HG02610 (cell line): Measurements from ENCODE around the gene DHPS.

ENCODE experiments used
- ATAC-seq: cut with Tn5 transposase; IDR thresholded peaks from one replicate; pipeline ENCODE4 v1.9.1; 2021; ENCODE audit warnings: mild to moderate bottlenecking, moderate library complexity; ENCODE audit not compliant: unreplicated experiment

The DHPS gene

DNA sequence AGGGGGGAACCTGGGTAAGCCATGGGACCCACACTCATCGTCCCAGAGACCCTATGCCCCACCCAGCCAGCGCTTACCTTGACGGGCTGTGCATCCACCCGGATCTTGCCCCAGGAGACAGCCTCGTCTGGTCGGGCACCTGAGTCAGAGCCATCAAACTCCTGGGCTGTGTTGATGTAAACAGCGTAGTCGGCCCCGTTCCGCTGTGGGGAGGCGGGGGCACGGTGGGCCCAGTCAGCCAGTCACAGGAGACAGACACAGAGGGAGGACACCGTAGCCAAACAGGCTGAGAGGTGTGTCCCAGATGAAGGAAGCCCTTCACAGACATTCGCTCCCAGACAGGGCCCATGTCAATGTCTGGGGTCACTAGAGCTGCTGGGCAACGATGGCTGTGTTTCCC, 5.7 kb downstream of the DHPS start:
- ATAC-seq, result no peak

DNA sequence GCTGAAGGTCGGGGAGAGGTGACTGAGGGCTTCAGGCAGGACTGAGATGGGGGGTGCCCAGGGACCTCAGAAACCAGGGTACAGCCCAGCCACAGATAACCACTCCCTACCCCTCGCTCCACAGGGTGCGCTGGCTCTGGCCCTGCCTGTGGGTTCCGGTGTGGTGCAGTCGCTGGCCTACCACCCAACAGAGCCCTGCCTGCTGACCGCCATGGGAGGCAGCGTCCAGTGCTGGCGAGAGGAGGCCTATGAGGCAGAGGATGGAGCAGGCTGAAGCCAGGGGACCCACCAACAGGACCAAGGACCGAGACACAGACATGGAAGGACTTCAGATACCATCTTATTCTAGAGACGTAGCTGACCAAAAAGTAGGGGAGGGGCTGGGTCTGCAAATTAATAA, 6.3 kb downstream of the DHPS start:
- no peak for ATAC-seq

DNA sequence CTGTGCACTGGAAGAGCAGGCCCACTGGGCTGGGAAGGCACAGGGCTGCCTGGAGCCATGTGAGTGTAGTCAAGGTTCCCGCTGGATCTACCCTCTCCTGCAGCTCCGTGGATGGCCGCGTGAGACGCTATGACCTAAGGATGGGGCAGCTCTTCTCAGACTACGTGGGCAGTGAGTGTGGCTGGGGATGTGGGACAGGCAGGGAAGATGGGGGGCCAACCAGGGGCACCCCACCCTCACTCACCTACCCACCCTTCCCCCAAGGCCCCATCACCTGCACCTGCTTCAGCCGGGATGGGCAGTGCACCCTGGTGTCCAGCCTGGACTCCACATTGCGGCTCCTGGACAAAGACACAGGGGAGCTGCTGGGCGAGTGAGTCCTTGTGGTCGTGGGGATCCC, 8.9 kb downstream of the DHPS start:
- ATAC-seq, result no peak

DNA sequence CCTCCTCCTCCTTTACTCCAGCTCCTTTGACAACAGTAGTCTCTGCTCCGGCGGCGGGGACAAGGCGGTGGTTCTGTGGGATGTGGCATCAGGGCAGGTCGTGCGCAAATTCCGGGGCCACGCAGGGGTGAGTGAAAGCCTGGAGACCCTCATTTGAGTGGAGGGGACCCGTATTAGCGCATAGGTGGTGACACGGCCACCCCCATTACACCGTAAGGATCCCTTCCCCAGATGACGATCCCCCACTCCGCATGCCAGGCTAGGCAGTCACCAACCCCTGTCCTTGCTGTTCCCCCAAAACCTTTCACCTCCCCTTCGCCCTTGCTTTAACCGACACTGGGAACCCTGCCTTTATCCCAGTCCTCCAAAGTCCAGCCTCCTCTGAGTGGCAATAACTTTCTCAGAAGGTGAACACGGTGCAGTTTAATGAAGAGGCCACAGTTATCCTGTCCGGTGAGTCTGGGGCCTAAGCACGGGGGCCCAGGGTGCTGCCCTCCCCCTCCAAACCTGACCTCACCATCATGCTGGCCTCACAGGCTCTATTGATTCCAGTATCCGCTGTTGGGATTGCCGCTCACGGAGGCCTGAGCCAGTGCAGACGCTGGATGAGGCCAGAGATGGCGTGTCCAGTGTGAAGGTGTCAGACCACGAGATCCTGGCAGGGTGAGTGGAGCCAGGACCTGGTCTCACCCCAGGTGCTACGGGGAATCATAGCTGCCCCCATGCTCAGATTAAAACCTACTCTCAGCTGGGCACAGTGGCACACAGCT, 11.3 kb downstream of the DHPS start:
- no peak for ATAC-seq

DNA sequence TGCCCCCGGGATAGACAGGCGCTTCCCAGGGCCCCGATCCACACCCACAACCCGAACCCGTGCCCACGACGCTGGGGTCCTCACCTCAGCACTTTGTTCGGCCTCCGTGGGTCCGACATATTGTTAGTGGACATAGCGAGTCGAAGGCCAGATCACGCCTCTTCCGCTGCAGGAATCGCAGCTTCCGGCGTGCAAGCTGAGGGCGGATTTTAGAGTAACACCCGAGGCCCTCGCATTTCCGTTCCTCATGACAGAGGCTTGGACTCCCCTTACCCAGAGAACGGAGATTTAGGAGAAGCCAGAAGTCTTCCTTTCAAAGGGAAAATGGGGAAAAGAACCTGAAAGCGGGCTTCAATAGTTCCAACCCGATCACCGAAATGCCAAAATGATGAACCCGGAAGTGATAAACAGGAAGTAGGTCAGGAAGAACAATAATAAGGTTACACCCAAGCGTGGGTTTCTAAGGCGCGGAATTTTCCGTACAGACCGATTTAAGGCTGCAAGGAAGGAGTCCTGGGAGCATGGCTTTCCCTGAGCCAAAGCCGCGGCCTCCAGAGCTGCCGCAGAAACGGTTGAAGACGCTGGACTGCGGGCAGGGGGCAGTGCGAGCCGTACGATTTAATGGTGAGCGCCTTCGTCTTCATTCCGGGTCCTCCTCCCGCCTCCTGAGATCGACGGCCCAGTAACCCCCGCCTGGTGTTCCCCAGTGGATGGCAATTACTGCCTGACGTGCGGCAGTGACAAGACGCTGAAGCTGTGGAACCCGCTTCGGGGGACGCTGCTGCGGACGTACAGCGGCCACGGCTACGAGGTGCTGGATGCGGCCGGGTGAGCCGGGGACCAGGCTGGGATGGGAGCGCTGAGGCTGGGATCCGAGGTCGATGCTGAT, 12.2 kb downstream of the DHPS start:
- no peak for ATAC-seq

DNA sequence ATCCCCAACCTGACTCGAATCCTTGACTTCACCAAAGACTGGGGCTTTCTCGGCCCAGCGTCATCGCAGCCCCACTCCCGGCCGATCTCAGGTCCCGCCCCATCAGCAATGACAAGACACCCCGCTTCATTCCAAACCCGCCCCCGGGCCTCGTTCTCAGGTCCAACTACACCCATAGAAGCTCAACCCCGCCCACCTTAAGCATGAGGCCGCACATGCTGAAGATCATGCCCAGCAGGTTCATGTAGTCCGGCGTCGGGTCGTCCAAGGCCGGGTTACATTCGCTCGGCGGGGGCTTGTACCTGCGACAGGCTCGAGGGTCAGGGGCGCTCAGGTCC, 12.8 kb downstream of the DHPS start:
- ATAC-seq, result no peak

DNA sequence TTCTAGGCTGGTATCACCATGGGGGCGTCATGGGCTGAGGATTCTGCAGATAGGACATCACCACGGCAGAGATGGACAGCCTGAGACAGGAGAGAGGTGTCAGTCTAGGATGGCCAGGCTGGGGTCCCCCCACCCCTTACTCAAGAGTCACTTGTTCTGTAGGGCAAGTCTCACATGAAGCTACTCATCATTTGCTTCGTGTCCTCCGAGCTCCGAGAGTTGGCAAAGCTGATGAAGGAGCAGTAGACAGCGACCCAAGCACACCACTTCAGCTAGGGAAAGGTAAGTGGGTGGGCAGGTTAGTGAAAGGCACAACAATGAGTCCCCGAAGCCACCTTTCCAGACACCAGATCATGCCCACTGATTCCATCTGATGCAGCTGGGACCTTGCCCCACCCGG, 13.3 kb downstream of the DHPS start:
- ATAC-seq, result no peak

DNA sequence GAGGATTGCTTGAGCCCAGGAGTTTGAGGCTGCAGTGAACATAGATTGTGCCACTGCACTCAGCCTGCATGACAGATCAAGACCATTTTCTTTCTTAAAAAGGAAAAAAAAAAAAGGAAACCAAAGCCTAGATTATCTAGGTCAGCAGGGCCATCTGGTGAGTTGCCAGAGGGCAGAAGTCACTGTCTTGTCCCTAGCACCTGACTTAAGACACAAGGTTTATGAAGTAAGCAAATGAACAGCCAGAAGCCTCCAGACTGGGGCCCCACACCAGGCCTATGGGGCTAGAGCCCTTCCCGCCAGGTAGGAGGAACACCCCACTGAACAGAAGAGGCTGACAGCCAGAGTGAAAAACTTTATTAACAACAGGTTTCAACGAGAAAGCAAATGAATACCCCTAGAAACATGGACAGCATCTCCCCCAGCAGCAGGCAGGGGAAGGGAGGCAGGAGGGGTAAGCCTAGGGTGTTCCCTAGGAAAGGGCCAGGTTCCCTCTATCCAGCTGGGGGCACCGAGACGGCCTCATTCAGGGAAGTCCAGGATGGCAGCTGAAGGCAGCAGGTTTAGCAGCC, 13.9 kb downstream of the DHPS start:
- no peak for ATAC-seq

DNA sequence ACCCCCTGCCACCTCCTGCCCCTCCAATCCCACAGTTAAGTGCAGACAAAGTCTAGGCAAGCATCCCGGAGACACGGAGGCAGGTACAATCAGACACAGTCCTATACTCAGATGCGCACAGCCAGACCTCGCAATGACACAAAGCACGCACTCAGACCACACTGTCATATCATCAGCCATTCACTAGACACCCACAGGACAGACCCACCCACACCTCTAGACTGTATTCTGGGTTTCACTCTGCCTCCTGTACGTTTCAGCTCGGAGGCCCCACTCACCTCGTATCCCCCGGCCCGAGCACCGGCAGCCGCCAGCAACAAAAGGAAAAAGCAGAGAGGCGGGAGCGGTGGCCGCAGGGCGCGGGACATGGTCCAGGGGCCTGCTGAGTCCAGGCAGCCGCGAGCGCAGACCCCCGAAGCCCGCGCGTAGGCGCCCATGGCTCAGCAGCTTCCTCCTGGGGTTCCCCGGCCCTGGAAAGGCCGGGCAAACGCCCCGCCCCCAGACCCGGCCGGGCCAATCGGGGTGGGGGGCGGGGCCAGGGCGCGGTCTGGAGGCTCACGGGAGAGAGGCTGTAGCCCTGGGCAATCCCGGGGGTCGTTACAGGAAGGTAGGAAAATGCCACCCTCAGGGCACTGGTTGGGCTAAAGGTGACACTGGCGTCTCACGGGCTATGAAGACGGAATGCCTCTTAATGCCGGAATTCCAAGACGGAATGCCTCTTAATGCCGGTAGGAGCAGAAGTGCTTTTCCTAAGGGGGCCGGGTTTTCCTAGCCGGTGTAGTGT, 15.2 kb downstream of the DHPS start, which contains the start of the genes MAN2B1 and WDR83:
Gene MAN2B1 (minus strand): TSS at position 478 of the 784 bp plus-strand sequence. CDS start 41 bp downstream, at position 437.
Gene WDR83 (plus strand): TSS at position 543 of the 784 bp plus-strand sequence. CDS start 2,984 bp downstream, outside the sequence.
- peak; percentile 47 for ATAC-seq

DNA sequence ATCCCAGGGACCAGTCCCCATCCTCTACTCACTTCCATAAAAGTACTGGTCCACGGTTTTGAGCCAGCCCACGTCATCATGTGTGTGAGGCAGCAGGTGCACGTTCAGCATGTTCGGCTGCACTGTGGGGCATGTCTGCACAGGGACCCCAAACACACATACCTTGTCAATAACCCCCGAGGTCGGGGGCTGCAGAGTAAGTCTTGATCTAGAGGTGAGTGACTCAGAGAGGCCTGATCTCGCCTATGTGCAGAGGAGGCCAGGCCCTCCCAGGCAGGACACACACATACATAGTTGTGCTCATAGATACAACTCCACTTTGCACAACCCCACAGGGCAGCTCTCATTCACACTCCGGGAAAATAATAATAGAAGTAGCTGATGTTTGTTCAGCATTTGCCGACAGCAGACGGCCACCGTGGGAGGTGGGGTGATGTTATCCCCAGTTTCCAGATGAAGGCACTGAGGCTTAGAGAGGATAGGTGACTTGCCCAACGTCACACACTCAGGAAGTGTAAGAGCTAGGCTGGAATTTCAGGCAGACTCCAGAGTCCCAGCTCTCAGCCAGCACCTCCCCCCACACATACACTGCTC, 15.9 kb downstream of the DHPS start:
- ATAC-seq, result no peak

DNA sequence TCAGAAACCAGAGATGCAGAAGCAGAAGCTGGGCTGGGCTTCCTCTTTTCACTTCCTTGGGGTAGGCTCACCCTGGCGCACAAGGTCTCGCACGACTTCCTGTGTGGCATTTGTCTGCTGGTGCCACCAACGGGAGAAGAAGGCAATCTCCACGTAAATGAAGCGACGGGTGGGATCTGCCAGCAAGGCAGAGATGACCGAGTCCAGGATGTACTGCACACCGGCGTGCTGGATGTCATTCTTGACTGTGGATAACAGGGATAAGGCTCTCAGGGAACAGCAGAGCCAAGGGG, 16.5 kb downstream of the DHPS start:
- no peak for ATAC-seq

DNA sequence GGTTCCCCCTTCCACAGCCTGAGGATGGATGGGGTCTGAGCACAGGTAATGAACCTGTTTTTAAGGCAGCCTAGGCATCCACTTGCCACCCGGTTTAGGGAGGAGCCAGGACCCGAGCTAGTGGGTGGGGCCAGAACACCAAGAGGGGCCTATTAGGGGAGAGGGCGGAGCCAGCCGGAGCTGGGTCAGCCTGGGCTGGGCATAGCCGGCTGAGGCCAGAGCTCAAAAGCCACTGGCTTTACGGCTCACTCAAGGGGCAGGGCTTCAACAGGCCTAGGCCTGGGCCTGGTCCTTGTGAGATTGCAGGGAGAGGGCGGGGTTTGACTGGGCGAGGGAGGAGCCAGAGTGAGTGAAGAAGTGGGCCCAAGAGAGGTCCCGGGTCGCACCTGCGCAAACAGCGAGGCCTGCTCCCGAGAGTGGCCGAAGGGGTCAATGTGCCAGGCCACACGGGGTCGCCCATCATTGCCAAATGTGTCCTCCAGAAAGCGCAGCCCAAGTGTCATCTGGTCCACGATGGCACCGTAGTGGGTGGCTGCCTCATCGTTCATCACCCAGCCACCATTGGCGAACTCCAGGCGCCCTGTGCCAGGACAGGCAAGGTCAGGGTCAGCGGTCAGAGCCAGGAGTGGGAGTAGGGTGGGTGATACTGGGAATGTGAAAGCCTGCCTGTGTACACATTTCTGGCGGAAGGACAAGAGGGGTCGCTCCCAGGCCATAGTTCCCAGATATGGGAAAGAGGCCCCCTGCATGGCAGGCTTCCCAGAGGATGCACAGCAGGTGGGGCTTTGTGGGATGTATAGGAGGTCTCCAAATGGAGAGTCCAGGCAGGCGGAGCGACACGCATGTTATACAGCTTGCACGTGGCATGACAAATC, 17.0 kb downstream of the DHPS start:
- no peak for ATAC-seq

DNA sequence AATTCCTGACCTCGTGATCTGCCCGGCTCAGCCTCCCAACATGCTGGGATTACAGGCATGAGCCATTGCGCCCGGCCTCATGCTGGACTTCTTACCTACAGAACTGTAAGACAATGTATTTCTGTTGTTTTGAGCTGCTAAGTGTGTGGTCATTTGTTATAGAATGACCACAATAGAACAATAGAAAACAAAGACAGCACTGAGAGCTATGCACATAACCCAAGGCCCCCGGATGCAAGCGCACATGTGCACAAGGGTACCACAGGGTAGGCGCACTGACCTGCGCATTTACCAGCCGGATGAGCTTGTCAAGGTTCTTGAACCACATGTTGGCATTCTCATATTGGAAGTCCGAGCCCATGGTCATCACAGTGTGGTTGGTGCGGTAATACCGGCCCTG, 20.7 kb downstream of the DHPS start:
- ATAC-seq, result no peak

DNA sequence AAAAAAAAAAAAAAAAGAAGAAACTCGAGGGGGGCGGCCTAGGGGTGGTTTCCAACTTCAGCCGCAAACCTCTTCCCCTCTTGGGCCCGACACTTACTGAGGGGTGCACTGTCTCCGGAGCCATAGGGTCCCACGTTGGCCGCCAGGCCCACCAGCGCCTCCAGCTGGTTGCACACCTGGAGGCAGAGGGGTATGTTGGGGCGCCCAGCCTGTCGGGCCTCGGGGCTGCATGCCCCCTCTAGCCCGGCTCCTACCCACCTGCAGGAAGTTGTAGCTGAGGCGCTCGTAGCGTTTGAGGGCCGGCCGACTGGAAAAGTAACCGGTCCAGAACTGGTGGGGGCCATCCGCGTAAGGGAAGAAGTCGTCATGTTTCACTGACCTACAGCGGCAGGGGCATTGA, 23.7 kb downstream of the DHPS start:
- no peak for ATAC-seq

DNA sequence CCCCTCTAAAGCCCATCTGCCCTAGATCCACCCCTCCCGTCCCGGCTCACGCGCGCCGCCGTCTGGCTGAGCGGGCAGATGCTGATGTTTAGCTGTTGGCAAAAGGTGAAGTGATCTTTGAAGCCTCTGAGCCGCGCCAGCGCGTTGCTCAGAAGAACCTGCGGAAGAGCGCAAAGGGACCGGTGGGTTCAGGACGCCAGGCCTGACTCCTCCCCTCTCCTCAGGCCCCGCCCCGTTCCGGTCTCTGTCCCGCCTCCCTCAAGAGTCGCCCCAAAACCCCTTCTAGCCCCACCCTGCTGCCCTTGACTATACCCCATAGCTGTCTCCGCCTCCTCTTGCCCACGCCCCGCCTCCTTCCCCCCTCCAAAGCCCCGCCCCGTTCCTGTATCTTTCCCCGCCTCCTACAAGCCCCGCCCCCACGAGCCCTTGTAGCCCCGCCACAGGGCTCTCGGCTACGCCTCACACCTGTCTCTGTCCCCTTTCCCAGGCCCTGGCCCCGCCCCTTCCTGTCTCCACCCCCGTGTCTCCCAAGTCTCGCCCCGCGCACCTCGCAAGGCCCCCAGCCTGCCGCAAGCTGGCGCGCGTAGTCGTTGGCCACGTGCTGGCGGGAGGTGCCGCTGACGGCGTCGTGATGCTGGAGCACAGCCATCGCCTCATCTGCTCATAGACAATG, 24.6 kb downstream of the DHPS start:
- ATAC-seq, result no peak

DNA sequence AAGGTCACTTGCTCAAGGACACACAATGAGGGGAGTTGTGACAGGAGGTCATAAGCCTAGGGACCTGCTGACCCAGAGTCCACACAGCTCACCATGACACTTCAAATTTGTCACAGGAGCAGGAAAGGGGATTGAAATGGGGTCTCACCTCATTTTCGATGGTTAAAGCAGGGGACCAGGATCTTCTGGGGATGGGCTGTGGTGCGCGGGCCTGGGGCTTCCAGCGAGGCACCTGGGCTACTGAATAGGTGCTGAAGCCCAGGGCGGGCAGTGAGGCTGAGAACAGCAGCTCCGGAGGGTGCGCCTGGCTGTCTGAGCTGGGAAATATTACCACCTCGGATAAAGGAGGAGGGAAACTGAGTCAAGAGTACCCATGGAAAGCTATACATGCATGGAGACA, 26.1 kb downstream of the DHPS start:
- no peak for ATAC-seq

DNA sequence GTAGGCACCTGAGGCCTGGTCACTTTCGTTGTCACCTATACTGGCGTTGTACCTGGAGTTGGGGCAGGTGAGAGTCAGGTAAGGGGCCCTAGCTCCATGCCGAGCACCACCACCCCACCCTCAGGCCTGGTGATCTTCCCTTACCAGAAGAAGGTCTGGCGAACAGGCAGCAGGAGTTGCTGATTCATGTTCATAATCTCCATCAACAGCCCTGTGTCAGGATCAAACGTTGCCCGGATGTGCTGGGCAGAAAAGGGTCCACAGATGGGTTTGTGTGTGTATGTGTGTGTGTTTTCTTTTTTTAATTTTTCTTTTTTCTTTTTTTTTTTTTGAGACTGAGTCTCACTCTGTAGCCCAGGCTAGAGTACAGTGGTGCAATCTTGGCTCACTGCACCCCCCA, 29.5 kb downstream of the DHPS start:
- no peak for ATAC-seq

DNA sequence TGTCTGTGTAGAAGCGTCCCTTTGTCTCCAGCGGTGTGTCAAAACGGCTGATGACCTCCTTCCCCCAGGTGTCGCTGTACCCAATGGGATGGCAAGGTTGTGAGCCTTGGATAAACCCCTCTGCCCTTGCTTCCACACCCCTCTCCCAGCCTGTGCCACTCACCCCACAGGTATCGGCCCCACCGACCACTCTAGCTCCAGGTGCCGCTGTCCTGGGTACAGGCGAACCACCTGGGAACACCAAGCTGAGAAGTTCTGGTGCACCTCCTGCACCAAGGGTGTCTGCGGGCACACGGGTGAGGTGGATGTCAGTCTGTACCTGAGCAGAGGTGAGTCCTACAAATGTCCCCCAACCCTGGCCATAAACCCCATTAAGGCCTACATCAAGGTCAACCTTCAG, 31.7 kb downstream of the DHPS start:
- ATAC-seq, result no peak

DNA sequence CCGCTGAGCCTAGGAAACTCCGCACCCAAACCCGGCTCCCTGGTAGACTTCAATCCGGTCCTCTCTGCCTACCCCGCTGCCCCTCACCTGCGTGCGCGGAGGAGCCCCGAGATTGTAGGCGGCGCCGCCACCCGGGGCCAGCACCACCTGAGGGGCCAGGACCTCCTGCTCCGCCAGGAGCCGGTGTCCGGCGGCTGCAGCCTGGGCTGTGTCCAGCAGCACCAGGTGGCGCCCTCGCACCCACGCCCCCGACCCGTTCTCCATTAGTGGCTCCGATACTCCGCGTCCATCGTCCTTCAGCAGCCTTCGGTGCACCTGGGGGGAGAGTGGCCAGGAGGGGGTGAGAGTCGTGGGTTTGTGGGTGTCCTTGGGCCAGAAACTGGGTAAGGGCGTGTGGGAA, 33.6 kb downstream of the DHPS start:
- no peak for ATAC-seq
